HG03060 (cell line): ENCODE data around the gene DYNC1I1.

Experiments
- ATAC-seq: cut with Tn5 transposase; IDR thresholded peaks from one replicate; pipeline ENCODE4 v1.9.1; 2021; ENCODE audit warnings: low read depth, moderate number of reproducible peaks; ENCODE audit not compliant: unreplicated experiment

Gene DYNC1I1

GRCh38 chr7:95951997-95952795, 179.8 kb downstream of the DYNC1I1 start:
- no peak for ATAC-seq

DNA sequence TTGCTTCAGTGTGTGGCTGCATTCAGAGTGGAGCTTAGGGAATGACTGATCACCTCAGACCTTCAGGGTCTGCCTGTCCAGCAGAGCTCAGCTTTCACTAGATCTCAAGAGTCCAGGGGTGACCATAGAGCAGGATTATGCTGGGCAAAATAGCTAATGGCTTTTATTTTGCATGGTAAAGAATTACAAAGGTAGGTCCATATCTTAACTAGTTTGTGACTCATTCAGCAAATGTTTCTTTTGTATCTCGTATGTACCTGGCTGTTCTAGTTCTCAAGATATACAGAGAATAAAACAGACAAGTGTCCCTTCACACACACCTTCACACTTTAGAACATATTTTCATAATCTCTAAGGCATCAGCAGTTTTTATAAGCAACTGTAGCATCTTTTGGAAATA, 180.5 kb downstream of the DYNC1I1 start:
- no peak for ATAC-seq

GRCh38 chr7:95955748-95956147, 183.4 kb downstream of the DYNC1I1 start:
- no peak for ATAC-seq

GRCh38 chr7:95957510-95957909, 185.2 kb downstream of the DYNC1I1 start:
- no peak for ATAC-seq

- ATAC-seq, result no peak
These were observed 188.4 kb downstream of the DYNC1I1 start for GRCh38 chr7:95960706-95961244.

DNA sequence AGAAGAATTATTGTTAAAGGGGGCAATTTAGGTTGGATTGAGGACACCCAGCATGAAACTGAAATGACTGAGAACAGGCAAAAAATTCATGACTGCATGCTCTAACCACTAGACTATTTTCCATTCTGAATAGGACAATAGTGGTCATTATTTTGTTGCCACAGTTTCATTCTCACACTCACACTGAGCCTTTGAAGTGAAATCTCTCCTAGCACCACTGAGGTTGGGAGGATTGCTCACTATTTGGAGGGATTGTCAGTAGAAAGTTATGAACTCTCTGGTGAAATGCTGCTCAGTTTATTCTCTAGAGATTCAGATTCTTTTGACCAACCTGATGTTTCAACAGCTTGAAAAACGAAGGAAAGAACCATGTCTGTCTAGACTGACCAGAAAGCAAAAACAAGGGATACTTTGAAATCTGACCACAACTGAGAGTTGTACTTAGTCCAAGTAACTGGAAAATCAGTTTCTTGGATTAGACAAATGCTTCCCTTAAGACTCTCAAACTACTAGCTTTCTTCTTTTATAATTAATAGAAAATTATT, 191.2 kb downstream of the DYNC1I1 start:
- no peak for ATAC-seq

DNA sequence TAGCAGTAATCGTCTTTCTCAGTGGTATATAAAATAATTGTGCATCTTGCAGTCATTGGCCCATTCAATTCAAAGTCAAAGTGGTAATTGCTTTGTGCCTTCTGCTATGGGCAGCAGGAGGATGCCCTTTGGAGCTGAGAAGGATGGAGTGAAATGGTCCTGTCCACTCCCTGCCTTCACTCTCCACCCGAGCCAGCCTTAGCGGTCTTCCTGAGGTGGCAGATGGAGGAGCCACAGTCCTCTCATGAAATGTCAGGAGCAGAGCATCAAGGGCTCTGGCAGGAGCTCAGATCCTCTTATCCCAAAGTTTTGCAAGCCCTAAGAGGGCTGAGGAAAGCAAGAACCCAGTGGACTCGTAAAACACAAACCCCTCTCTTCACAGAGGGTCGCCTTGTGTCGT, 199.4 kb downstream of the DYNC1I1 start:
- no peak for ATAC-seq

DNA sequence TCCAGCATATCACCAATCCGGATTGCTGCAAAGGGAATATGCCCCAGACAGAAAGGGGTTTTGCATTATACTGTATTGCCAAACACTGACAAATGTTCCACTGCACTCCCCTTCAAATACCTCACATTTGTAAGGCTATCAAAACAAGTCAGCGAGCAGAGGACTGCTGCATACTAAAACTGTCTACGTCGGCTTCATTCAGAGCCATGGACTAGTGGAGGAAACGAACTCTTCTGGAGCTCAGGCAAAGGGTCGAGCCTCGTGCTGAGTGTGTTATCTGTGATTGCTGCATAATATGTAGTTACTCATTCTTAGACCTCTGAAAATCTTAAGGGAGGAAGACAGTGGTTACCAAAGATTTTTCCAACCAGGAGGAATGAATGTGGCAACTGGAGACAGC, 200.2 kb downstream of the DYNC1I1 start:
- no peak for ATAC-seq

DNA sequence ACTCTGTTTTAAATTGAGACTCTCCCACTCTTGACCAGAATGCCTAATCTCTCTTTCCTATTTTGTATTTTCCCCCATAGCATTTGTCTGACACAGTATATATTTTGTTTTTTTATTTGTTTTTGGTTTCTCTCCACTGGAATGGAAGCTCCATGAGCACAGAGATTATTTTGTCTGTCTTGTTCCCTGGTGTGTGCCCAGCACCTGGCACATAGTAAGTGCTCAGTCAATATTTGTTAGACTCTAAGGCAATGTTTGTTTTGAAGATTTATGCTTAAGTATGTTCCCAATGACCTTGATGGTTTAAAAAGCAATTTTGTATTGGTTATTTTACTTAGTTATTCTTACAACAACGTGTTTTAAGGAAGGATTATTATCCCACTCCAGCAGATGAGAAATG, 201.8 kb downstream of the DYNC1I1 start:
- no peak for ATAC-seq

GRCh38 chr7:95976369-95977060, 204.2 kb downstream of the DYNC1I1 start:
- no peak for ATAC-seq

- no peak for ATAC-seq
These were observed 205.6 kb downstream of the DYNC1I1 start for GRCh38 chr7:95977994-95978393.

DNA sequence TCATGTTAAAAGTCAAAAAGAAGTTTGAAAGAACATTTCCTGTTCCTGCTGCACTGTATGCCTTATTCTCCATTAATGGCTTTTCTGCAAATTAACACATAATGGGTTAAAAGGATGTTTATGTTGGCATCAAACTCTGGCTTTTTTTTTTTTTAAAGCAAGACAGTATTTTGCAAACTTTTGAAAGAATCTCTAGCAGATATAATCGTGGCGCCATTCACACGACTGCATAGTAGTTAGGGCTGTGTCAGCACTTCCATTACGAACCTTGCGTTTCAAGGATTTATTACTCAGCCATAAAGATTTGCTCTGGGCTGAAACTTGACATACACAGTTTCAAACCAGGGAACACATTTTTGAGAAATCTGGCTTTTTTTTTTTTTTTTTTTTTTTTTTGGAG, 207.8 kb downstream of the DYNC1I1 start:
- ATAC-seq, result no peak

- no peak for ATAC-seq
These were observed 208.4 kb downstream of the DYNC1I1 start for GRCh38 chr7:95980706-95981105.

DNA sequence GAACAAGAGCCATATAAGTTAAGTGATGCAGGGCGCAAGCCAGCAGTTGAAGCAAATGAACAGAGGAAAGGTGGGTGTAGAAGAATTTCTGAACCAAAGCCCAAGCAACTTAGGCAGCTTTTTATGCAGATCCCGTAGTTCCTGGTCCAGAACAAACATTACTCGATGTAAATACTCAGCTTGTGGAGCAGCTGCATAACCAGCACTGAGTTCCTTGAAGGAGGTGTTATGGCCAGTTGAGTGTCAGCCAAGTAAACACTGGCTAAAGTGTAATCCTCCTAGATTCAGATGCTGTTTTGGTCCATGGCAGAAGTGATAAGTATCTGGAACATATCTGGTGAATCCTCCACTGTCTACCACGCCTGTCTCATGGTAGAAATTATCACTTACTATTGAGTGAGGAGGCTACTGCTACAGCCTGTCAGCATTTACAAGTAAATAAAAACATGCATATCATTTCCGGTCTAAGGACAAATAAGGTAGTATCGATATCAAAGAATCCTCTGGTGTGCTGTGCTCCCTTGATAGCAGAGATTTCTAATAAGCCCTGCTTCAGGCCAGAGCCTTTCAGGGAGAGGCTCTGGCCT, 213.9 kb downstream of the DYNC1I1 start:
- no peak for ATAC-seq

DNA sequence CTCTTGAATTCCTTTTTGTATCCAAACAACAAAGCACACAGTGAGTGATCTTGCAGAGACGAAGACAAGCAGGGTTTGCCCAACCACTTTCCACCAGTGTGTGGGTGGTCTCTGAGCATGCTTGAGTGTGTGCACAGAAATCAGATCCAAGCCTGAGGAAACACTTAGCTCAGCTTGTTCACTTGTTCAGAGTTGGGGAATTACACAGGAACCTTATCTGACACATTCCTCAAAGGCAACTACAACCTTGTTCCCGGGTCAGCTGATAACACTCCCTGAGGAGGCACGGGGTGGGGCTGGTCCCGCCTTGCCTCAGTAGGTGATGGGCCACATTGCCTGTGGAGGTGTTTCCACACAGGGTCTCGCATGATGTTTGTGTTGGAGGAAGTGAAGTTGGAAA, 216.9 kb downstream of the DYNC1I1 start:
- no peak for ATAC-seq

DNA sequence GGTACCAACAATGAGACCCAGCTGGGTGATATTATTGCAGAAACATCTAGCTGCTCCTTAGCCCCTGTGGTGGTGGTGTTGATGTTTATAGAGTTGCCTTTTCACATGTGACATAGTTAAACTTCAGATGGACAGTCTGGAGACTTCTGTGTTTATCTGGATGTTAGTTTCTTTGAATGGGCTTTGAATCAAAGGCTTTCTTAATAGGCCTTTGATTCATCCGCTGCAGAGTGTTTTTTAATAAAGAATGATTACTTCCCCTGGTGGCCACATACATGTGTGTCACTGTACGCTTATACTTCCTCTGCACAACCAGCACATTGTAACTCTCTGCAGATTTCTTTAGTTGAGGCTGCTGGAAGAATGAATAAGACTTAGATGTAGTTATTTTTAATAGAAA, 221.0 kb downstream of the DYNC1I1 start:
- no peak for ATAC-seq

- no peak for ATAC-seq
These were observed 223.8 kb downstream of the DYNC1I1 start for GRCh38 chr7:95996174-95996573.

DNA sequence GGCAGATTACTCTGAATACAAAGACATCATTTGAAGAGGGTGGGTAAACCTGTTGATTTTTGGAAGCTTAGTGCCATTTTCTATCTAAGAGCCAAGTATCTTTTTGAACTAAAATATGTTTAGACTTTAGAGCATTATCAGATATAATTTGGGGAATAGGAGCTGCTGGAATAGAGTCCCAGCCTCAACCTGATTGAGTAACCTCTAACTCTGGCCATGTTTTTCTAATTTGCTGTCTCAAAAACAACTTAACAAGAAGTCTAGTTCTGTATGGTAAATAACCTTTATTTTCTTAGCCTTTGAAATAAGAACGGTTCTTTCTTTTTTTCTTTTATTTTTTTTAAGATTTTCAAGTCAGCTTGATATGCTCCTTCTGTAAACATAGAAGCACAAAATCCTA, 224.5 kb downstream of the DYNC1I1 start:
- ATAC-seq, result no peak

- ATAC-seq, result no peak
These were observed 225.3 kb downstream of the DYNC1I1 start for GRCh38 chr7:95997632-95998031.

DNA sequence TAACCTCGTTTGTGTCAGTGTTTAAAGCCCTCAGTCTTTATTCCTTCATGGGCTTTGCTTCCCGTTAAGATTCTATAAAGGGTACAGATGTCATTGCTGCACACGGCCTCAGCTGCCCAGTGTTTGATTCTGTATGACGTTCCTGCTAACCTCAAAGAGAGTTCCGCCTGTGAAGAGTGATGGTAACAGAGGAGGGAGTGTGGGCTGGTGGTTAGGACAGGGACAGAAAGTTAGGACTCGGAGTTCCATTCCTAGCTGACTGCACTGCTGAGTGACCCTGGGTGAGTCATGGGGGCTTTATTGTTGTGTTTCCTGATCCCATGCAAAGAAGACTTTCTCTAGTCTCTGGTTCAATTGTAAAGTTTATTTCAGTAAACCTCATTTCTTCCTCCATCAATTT, 227.1 kb downstream of the DYNC1I1 start:
- no peak for ATAC-seq

GRCh38 chr7:96004578-96004977, 232.2 kb downstream of the DYNC1I1 start:
- no peak for ATAC-seq
